ENCODE measurements around the gene CASK. TPM values are rescaled to one million over a fixed set of nuclear protein-coding genes. Genes with fewer than 3 reads are reported as not detected.

Gene CASK
- total RNA-seq, 1 experiment from 2014 or later, result 10.9 TPM

DNA sequence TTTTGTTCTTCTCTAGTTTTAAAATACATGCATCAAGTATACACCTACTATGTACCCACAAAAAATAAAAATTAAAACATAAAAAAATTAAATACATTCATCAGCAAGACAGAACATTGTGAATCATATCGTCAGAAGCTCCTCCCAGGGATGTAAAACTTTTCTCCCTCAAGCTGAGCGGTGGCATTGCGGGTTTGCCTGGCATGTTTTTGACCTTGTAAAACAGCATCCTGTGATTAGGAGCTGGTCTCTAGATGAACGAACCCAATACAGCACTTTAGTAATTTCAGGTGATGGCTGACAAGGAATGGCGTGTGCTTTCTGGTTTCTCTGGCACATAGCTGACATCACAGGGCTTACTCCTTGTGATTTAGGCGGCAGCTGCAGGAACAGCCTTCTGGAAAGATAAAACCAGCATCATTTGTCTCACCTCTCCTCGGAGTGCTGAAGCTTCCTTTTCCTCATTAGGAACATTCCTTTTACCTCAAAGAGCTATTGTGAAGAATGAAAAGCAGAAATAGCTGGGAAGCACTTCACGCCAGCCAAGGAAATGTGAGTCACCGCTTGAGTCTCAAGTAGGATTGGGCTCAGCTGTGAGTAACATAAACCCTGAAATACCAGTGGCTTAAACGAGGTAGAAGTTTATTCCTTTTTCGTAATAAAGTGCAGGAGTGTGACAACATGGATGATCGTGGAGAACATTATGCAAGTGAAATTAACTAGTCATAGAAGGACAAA, 431.9 kb downstream of the CASK start:
- DNase-seq (ENCODE audit: low read depth, low spot score), result peak; percentile 68
- in situ Hi-C loops (cut with HindIII; ENCODE audit: low pct_unique_long_range_greater_than_20kb, low sequenced_read_pairs), result no loop called here

DNA sequence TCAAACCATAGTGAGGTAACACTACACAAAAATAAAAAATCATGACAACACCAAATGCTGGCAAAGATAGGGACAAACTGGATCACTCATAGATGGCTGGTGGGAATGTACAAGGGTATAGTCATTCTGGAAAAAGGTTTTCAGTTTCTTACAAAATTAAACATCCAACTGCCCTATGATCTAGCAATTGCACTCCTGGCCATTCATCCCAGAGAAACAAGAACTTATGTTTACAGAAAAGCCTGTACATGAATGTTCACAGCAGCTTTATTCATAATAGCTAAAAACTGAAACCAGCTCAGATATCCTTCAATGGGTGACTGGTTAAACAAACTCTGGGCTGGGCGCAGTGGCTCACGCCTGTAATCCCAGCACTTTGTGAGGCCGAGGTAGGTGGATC, 432.9 kb downstream of the CASK start:
- in situ Hi-C loops (cut with HindIII; ENCODE audit: low pct_unique_long_range_greater_than_20kb, low sequenced_read_pairs), result no loop called here

DNA sequence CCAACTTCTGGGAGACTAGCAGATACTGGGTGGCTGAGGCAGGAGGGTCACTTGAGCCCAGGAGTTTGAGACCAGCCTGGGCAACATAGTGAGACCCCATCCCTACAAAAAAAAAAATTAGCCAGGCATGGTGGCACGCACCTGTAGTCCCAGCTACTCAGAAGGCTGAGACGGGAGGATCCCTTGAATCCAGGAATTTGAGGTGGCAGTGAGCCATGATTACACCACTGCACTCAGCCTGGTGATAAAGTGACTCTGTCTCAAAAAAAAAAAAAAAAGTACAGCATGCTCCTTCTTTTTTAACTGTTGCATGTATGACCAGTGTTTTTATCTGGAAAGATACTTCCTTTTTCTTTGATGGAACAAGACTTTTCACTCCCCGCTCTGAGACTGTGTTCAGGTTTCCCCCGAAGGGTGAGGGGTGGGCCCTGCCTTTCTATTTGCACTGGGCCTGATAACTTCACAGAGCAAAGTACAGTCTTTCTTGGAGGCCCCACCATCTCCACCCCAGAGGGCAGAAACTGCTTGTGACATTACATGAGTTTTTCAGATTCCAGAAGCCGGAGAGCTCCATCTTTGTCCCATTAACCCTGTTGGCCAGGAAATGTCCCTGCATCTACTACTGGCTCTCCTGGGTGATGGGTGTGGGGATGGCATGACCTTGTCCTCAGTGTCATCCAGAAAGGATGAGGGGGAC, 441.1 kb downstream of the CASK start:
- DNase-seq (ENCODE audit: low read depth, low spot score), result no peak
- in situ Hi-C loops (cut with HindIII; ENCODE audit: low pct_unique_long_range_greater_than_20kb, low sequenced_read_pairs), result no loop called here

More for the DNA sequence above, 432.9 kb downstream of the CASK start:
- DNase-seq (ENCODE audit: low read depth, low spot score), result no peak

DNA sequence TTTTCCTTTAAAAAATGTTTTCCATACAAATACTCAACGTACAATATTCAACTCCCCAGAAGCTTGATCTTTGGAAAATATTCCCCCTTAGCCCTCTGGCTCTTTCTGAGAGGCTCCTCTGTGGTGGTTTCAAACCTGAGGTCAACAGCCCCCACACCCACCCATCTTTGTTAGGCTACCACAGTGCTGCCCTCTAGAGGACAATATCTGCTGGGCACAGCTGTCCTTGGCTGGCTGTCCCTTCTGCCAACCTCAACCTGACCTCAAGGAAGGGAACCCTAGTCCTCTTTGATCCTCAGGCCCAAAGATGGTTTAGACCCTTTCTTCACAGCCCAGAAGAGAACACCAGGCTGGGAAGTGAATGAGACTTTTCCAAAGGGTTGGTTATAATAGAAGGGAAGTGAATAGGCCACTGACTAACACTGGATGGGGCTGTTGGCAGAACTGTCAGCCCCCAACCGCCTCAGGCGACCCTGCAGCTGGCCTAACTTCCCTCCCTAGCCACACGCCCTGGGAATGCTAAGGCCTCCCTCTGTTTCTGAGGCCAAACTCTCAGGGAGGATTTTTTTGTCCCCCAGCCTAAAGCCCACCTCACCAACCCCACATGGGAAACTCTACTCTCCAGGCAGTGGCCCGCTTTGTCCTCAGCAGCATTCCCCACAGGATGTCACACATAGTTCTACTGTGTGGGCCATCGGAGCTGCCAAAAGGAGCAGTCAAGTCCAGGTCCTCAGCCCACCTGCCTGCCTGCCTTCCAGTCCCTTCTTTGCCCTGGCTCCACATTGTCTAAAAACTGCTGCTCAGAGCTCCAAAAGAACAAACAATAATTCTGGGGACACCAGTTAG, 441.9 kb downstream of the CASK start:
- peak; percentile 63 for DNase-seq (ENCODE audit: low read depth, low spot score)
- in situ Hi-C loops (cut with HindIII; ENCODE audit: low pct_unique_long_range_greater_than_20kb, low sequenced_read_pairs), result no loop called here

DNA sequence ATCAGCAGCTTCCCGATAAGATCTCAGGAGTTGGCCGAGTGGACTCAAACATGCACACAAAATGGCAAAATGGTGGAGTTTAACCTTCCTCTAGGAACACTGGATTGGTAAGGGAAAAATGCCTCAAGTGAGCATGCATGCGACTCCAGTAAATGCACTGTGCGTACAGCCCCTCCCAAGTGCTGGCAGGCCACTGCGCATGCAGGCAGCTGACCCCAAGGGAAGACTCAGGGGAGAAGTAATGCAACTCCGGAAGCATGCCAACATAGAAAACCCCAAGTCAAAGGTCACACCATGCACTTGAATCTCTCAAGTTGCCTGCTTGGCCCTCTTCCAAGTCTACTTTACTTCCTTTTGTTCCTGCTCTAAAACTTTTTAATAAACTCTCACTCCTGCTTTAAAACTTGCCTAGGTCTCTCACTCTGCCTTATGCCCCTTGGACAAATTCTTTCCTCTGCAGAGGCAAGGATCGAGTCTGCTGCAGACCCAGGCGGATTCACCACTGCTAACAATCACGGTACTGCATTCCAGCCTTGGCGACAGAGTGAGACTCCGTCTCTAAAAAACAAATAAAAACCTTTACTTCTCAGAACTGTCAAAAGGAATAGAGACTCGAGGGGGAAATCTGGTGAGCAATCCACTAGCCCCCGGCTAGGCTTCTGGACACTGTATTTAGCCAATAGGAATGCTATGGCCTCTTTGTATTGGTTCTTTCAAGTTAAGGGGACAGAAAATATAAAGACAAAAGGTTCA, 442.7 kb downstream of the CASK start:
- no peak for DNase-seq (ENCODE audit: low read depth, low spot score)
- in situ Hi-C loops (cut with HindIII; ENCODE audit: low pct_unique_long_range_greater_than_20kb, low sequenced_read_pairs), result no loop called here

DNA sequence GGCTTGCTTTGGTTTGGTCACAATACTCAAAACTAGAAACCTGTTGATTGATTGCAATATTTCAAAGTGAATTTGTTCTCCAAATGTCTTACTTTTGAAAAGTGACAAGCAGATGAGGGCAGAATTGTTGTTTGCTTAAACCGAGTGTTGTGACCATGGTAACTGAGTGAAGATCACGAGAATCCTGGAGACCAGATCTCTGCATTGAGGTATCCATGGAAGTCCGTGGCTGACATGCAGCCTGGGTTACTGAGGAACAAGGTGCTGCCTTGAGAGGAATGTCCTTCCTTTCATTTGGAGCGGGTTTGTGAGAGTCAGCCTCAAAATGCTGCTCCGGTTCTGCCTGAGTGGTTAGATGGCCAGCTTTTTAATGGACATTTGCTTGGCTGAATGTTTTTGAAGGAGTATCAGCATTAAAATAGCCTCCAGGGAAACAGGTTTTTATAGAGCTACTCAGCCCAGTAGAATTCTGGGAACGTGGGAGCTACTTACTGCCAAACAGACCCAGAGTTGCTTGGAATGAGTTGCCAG, 444.9 kb downstream of the CASK start:
- in situ Hi-C loops (cut with HindIII; ENCODE audit: low pct_unique_long_range_greater_than_20kb, low sequenced_read_pairs), result no loop called here
- peak; percentile 30 for DNase-seq (ENCODE audit: low read depth, low spot score)

DNA sequence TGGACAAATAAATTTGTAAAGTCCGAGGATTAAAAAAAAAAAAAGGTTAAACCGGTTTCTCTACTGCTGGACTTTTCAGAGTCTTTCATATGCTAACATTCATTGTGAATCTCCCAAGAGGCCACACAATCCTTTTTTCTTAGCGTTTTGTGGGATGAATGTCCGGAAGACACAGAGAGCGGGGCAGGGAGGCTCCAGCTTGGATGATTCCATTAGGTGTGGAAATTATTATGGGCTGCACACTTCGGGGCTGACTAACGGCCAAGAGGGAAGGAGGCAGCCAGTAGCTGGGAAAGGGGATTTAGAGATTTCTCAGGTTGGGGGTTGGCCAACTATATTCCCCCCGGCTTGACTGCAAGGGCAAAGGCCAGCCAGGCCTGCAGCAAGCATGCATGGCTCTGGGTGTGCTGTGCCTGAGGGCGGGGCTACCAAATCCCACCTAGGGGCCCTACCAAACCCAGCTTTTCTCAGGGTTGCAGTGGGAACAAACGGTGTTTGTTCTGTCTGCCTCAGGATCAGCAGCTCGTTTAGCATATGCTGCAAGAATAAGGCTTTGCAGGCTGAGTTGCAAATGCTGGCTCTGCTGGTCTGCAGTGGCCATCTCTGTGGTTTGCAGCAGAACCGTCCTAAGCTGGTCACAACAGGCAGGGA, 447.6 kb downstream of the CASK start:
- DNase-seq (ENCODE audit: low read depth, low spot score), result peak; percentile 67
- in situ Hi-C loops (cut with HindIII; ENCODE audit: low pct_unique_long_range_greater_than_20kb, low sequenced_read_pairs), result no loop called here

DNA sequence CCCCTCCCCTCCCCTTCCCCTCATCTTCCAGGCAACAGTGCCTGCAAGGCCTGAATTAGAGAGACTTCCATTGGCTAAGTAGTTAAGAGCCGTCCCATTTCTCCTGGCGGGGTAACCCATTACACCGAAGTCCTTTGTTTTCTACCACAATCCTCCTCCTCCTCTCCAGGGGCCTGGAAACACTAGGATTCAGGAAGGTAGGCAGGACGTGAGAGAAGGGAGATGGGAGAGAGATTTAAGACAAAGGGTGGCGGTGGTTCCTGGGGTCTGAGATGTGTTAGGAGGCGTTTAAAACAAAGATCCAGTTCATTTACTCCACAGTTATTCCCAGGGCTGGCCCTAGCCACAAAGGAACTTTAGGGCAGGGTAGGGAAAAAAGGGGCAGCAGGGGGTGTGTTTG, 448.2 kb downstream of the CASK start:
- in situ Hi-C loops (cut with HindIII; ENCODE audit: low pct_unique_long_range_greater_than_20kb, low sequenced_read_pairs), result no loop called here
- DNase-seq (ENCODE audit: low read depth, low spot score), result peak; percentile 36

DNA sequence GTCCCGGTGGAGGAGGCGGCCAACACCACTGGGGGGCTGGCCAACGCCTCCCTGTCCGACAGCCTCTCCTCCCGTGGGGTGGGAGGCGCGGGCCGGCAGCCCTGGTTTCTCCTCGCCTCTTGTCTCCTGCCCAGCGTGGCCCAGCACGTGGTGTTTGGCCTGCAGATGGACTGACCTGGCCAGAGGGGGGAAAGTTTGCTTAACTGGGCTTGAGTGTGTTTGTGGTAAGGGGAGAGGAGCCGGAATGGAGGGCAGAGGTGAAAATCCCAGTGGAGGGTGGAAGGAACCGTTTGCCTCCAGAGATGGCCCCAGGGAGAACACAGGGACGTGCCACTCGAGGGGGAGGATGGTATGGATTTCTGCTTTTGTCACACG, 448.6 kb downstream of the CASK start:
- in situ Hi-C loops (cut with HindIII; ENCODE audit: low pct_unique_long_range_greater_than_20kb, low sequenced_read_pairs), result no loop called here
- no peak for DNase-seq (ENCODE audit: low read depth, low spot score)

DNA sequence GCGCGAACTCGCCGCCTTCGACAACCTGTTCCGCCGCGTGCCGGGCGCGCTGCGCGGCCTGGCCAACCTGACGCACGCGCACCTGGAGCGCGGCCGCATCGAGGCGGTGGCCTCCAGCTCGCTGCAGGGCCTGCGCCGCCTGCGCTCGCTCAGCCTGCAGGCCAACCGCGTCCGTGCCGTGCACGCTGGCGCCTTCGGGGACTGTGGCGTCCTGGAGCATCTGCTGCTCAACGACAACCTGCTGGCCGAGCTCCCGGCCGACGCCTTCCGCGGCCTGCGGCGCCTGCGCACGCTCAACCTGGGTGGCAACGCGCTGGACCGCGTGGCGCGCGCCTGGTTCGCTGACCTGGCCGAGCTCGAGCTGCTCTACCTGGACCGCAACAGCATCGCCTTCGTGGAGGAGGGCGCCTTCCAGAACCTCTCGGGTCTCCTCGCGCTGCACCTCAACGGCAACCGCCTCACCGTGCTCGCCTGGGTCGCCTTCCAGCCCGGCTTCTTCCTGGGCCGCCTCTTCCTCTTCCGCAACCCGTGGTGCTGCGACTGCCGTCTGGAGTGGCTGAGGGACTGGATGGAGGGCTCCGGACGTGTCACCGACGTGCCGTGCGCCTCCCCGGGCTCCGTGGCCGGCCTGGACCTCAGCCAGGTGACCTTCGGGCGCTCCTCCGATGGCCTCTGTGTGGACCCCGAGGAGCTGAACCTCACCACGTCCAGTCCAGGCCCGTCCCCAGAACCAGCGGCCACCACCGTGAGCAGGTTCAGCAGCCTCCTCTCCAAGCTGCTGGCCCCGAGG, 449.2 kb downstream of the CASK start:
- no peak for DNase-seq (ENCODE audit: low read depth, low spot score)
- in situ Hi-C loops (cut with HindIII; ENCODE audit: low pct_unique_long_range_greater_than_20kb, low sequenced_read_pairs), result no loop called here

DNA sequence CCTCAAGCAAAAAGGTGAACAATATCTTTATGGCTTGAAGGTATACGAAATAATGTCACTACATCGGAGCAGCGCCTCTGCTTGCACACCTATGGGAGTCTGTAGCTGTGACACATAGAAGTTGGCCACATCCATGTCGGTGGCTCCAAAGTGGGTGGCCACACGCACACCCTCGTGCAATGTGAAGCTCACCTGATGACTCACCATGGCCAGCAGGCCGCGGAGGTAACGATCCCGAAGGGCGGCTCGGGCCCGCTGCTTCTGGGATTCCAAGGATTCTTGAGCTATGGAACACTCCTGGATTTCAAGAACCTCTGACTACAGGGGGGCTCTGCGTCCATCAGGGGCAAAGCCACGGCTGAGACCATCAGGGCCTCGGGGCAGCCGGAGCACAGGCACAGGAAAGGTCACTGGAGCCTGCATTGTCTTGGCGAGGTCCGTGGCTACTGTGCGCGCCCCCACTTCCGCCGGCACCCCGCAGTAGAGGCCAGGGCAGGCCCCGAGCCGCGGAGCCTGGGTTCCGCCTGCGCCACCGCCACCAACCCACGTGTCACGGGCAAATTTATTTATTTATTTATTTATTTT, 451.0 kb downstream of the CASK start:
- no peak for DNase-seq (ENCODE audit: low read depth, low spot score)
- in situ Hi-C loops (cut with HindIII; ENCODE audit: low pct_unique_long_range_greater_than_20kb, low sequenced_read_pairs), result no loop called here

DNA sequence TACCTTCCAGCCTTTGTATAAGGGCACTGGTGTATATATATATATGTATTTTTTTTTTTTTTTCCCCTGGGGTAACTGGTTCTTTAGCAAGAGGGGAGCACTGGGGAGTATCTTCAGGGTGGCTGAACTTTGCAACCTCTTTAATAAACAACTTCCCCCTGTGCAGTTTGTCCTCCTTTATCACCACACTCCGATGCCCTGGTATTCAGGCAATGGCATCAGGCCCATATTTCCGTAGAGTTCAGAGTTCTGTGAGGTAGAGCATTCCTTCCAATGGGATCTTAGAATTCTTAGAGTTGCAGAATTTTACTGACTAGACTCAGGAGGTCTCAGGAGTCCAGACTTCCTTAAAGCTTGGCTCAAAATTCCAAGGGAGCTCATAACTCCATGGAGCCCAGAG, 451.6 kb downstream of the CASK start:
- in situ Hi-C loops (cut with HindIII; ENCODE audit: low pct_unique_long_range_greater_than_20kb, low sequenced_read_pairs), result no loop called here
- DNase-seq (ENCODE audit: low read depth, low spot score), result no peak

DNA sequence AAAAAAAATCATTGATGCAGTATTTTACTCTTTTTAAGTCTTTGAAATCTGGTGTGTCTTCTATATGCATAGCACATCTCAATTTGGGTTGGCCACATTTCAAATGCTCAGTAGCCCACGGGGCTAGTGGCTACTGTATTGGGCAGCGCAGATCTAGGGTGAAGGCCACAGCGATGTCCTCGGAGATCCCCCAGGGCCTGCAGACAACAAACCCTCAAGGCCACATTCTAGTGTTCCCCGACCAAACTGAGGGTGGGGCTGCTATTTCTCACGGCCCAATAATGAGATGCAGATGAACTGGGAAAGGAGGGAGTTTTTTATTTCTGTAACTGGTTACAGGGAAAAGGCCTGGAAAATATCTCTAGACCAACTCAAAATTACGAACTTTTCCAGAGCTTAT, 452.6 kb downstream of the CASK start:
- in situ Hi-C loops (cut with HindIII; ENCODE audit: low pct_unique_long_range_greater_than_20kb, low sequenced_read_pairs), result no loop called here
- no peak for DNase-seq (ENCODE audit: low read depth, low spot score)

DNA sequence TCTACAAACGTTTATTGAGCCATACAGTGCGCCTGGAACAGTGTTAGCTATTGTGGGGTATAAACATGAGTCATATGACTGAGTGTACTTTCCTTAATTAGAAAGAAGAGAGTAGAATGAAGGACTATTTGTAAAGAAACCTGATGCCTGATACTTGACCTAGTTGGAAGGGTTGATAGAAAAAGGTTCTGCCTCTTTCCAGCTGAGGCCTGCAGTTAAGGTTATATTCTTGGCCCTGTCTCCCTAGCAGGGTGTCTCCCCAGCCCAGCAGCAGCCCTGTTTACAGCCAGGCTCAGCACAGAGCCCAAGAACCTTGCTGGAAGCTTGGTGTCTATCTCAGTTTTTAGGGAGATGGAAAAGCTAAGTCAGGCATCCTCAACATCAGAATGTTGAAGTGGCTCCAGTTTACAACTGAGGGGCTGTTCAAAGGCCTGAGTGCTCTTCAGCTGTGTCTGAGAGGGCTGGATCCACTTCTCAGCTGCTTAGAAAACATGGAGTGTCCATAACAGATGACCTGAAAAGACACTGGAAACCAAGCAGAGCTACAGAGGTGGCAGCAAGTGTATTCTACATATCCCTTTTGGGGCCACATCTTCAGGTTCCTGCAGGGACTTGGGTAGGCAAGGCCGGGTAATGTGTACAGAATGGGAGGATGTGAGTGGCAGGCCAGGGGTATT, 454.6 kb downstream of the CASK start:
- no peak for DNase-seq (ENCODE audit: low read depth, low spot score)
- in situ Hi-C loops (cut with HindIII; ENCODE audit: low pct_unique_long_range_greater_than_20kb, low sequenced_read_pairs), result no loop called here

Measured in SK-MEL-5 (cell line).